HG02870 (cell line): Measurements from ENCODE around the gene RELCH.

Experiments used
- ATAC-seq: cut with Tn5 transposase; IDR thresholded peaks from one replicate; pipeline ENCODE4 v1.9.1; 2021; ENCODE audit warnings: mild to moderate bottlenecking, moderate library complexity; ENCODE audit not compliant: unreplicated experiment

The RELCH gene

GRCh38 chr18:62323483-62324180, 136.6 kb downstream of the RELCH start:
- ATAC-seq: no peak

GRCh38 chr18:62324181-62324828, 137.2 kb downstream of the RELCH start:
- ATAC-seq: no peak

GRCh38 chr18:62324917-62325805, 138.1 kb downstream of the RELCH start, which contains the start of gene TNFRSF11A:
TSS of gene TNFRSF11A (plus strand) at chr18:62325310. CDS start at chr18:62325353, 43 bp downstream.
- peak; percentile 43 for ATAC-seq

- peak; percentile 46 for ATAC-seq
Observed at GRCh38 chr18:62325806-62326645, 139.0 kb downstream of the RELCH start.

- no peak for ATAC-seq
Observed at GRCh38 chr18:62326646-62327348, 139.7 kb downstream of the RELCH start.

- no peak for ATAC-seq
Observed at GRCh38 chr18:62327977-62328376, 140.9 kb downstream of the RELCH start.

GRCh38 chr18:62328586-62329525, 141.8 kb downstream of the RELCH start:
- no peak for ATAC-seq

- ATAC-seq: no peak
Observed at GRCh38 chr18:62329691-62330454, 142.8 kb downstream of the RELCH start.

- ATAC-seq: no peak
Observed at GRCh38 chr18:62330650-62331049, 143.6 kb downstream of the RELCH start.

GRCh38 chr18:62331581-62332356, 144.7 kb downstream of the RELCH start:
- ATAC-seq: no peak

GRCh38 chr18:62332431-62332830, 145.4 kb downstream of the RELCH start:
- no peak for ATAC-seq

- ATAC-seq: no peak
Observed at GRCh38 chr18:62332964-62333695, 146.1 kb downstream of the RELCH start.

GRCh38 chr18:62334120-62334519, 147.1 kb downstream of the RELCH start:
- ATAC-seq: no peak

GRCh38 chr18:62335494-62335893, 148.4 kb downstream of the RELCH start:
- ATAC-seq: no peak

- ATAC-seq: no peak
Observed at GRCh38 chr18:62336618-62337017, 149.6 kb downstream of the RELCH start.

GRCh38 chr18:62337336-62337735, 150.3 kb downstream of the RELCH start:
- no peak for ATAC-seq
